Mucosa of rectum (tissue), 2 donors: ENCODE data around the gene TRIM15.
A peak's percentile ranks its signal among the peaks of the same experiment; 100 is the strongest.

Source experiments
- H3K27ac ChIP-seq, 2 donors: one replicate each; pipeline ENCODE4 v1.7.0; 2013; ENCODE audit warnings: inconsistent platforms in 2 of 2, low read depth in 2 of 2, low read length in 2 of 2
- H3K27me3 ChIP-seq, 2 donors: one replicate each; pipeline ENCODE4 v1.7.0; 2013; ENCODE audit warnings: low read length in 2 of 2; ENCODE audit not compliant: control insufficient read depth in 2 of 2, insufficient read depth in 2 of 2
- H3K36me3 ChIP-seq, 2 donors: one replicate each; pipeline ENCODE4 v1.7.0; 2013; ENCODE audit warnings: low read length in 2 of 2; ENCODE audit not compliant: control insufficient read depth in 2 of 2, insufficient read depth in 2 of 2
- H3K4me1 ChIP-seq, 2 donors: one replicate each; pipeline ENCODE4 v1.7.0; 2013; ENCODE audit warnings: low read length in 2 of 2, mild to moderate bottlenecking in 1 of 2; ENCODE audit not compliant: control insufficient read depth in 2 of 2, insufficient read depth in 2 of 2
- H3K4me3 ChIP-seq, 2 donors: one replicate each; pipeline ENCODE4 v1.7.0; 2013; ENCODE audit warnings: low read length in 2 of 2
- H3K9ac ChIP-seq, 2 donors: one replicate each; pipeline ENCODE4 v1.7.0; 2013; ENCODE audit warnings: low read length in 2 of 2, low read depth in 1 of 2, mild to moderate bottlenecking in 1 of 2
- H3K9me3 ChIP-seq, 2 donors: one replicate each; pipeline ENCODE4 v1.7.0; 2013; ENCODE audit warnings: low read length in 2 of 2; ENCODE audit not compliant: control insufficient read depth in 2 of 2
- donor health status: healthy.
- donor health status: Normal muscosa, but diverticular disease.

TRIM15 gene

GRCh38 chr6:30198166-30199084 lies 35.1 kb downstream of the TRIM15 start:
- no peaks in the 10 kb centered on the region for H3K27me3 ChIP-seq
- H3K9me3 ChIP-seq: no peaks in the 10 kb centered on the region
- H3K27ac ChIP-seq: no peak overlapping the region
- peaks cover 51 to 55% of the 10 kb centered on the region in 2 donors for H3K36me3 ChIP-seq
- no peak overlapping the region for H3K9ac ChIP-seq
- H3K4me1 ChIP-seq: peaks cover 8 to 13% of the 10 kb centered on the region in 2 donors
- H3K4me3 ChIP-seq: no peak overlapping the region

- H3K9ac ChIP-seq: no peak overlapping the region
- no peak overlapping the region for H3K27ac ChIP-seq
- peaks cover 8 to 19% of the 10 kb centered on the region in 2 donors for H3K4me1 ChIP-seq
- no peaks in the 10 kb centered on the region for H3K27me3 ChIP-seq
- no peaks in the 10 kb centered on the region for H3K9me3 ChIP-seq
- peaks cover 46 to 47% of the 10 kb centered on the region in 2 donors for H3K36me3 ChIP-seq
- H3K4me3 ChIP-seq: no peak overlapping the region
Measured at GRCh38 chr6:30200551-30201281, 37.4 kb downstream of the TRIM15 start.

GRCh38 chr6:30202366-30202765 lies 39.0 kb downstream of the TRIM15 start:
- no peaks in the 10 kb centered on the region for H3K9me3 ChIP-seq
- H3K36me3 ChIP-seq: peaks cover 32 to 33% of the 10 kb centered on the region in 2 donors
- H3K4me1 ChIP-seq: peaks cover 17 to 31% of the 10 kb centered on the region in 2 donors
- no peak overlapping the region for H3K4me3 ChIP-seq
- H3K27ac ChIP-seq: no peak overlapping the region
- no peak overlapping the region for H3K9ac ChIP-seq
- H3K27me3 ChIP-seq: no peaks in the 10 kb centered on the region

- Histone ChIP-seq H3K4me1 (peaks cover 28 to 40% of the 10 kb centered on the region in 2 donors), H3K27ac (no peak overlapping the region), H3K9ac (no peak overlapping the region), H3K9me3 (no peaks in the 10 kb centered on the region), H3K27me3 (no peaks in the 10 kb centered on the region), H3K36me3 (peaks cover 16 to 17% of the 10 kb centered on the region in 2 donors), H3K4me3 (no peak overlapping the region)
Measured at GRCh38 chr6:30204116-30204515, 40.8 kb downstream of the TRIM15 start.

- Histone ChIP-seq H3K4me1 (peaks cover 32 to 42% of the 10 kb centered on the region in 2 donors), H3K4me3 (no peak overlapping the region), H3K36me3 (peaks cover 2 to 5% of the 10 kb centered on the region in 2 donors), H3K9ac (no peak overlapping the region), H3K27ac (peak overlapping the region; percentile 73 to 78), H3K27me3 (no peaks in the 10 kb centered on the region), H3K9me3 (no peaks in the 10 kb centered on the region)
Measured at GRCh38 chr6:30206152-30206551, 42.8 kb downstream of the TRIM15 start.

- Histone ChIP-seq H3K9ac (peak overlapping the region; percentile 4 to 39), H3K4me1 (peaks cover 34 to 44% of the 10 kb centered on the region in 2 donors), H3K36me3 (peaks cover 0 to 5% of the 10 kb centered on the region in 2 donors), H3K9me3 (no peaks in the 10 kb centered on the region), H3K27ac (peak overlapping the region; percentile 73 to 78), H3K4me3 (peak overlapping the region in 1 of 2 donors; percentile 13), H3K27me3 (no peaks in the 10 kb centered on the region)
Measured at GRCh38 chr6:30206799-30207618, 43.7 kb downstream of the TRIM15 start.

GRCh38 chr6:30207619-30208295 lies 44.4 kb downstream of the TRIM15 start:
- Histone ChIP-seq H3K36me3 (peaks cover 0 to 5% of the 10 kb centered on the region in 2 donors), H3K27ac (peak overlapping the region; percentile 73 to 78), H3K4me1 (peaks cover 37 to 43% of the 10 kb centered on the region in 2 donors), H3K9me3 (no peaks in the 10 kb centered on the region), H3K4me3 (peak overlapping the region in 1 of 2 donors; percentile 13), H3K27me3 (no peaks in the 10 kb centered on the region), H3K9ac (peak overlapping the region; percentile 4 to 39)

- Histone ChIP-seq H3K4me3 (peak overlapping the region in 1 of 2 donors; percentile 94), H3K9me3 (no peaks in the 10 kb centered on the region), H3K4me1 (peaks cover 36 to 43% of the 10 kb centered on the region in 2 donors), H3K36me3 (no peaks in the 10 kb centered on the region), H3K9ac (no peak overlapping the region), H3K27ac (no peak overlapping the region), H3K27me3 (no peaks in the 10 kb centered on the region)
Measured at GRCh38 chr6:30211306-30211705, 48.0 kb downstream of the TRIM15 start.

GRCh38 chr6:30211899-30212298 lies 48.6 kb downstream of the TRIM15 start:
- no peaks in the 10 kb centered on the region for H3K27me3 ChIP-seq
- H3K9ac ChIP-seq: peak overlapping the region; percentile 96 to 99
- no peaks in the 10 kb centered on the region for H3K36me3 ChIP-seq
- peaks cover 33 to 39% of the 10 kb centered on the region in 2 donors for H3K4me1 ChIP-seq
- H3K4me3 ChIP-seq: peak overlapping the region; percentile 87 to 94
- peak overlapping the region in 1 of 2 donors; percentile 34 for H3K27ac ChIP-seq
- no peaks in the 10 kb centered on the region for H3K9me3 ChIP-seq
